SK-N-SH treated with all-trans-retinoic acid at 6 μM for 48 hours (cell line): ENCODE data around the gene HDAC4.

Experiments used
- ATAC-seq: fragments of 200-7000 bp; cut with Tn5 transposase; 3 replicates; pipeline ENCODE4 v1.9.1; 2020; ENCODE audit warnings: mild to moderate bottlenecking, moderate library complexity
- ARNTL ChIP-seq: fragments of 450-650 bp; formaldehyde crosslinking; IDR thresholded peaks from 2 replicates; pipeline ENCODE4 v1.5.0; 2020; ENCODE audit warnings: low read depth, mild to moderate bottlenecking, moderate library complexity, borderline replicate concordance
- BACH2 ChIP-seq: fragments of 250-450 bp; sonication (Bioruptor Pico); IDR thresholded peaks from 2 replicates; pipeline ENCODE4 v1.9.0; 2021; ENCODE audit warnings: mild to moderate bottlenecking, borderline replicate concordance
- CREB5 ChIP-seq: fragments of 250-450 bp; sonication (Bioruptor Pico); IDR thresholded peaks from 2 replicates; pipeline ENCODE4 v1.5.1; 2020; ENCODE audit warnings: low read depth, mild to moderate bottlenecking, moderate library complexity
- CSDC2 ChIP-seq: fragments of 250-450 bp; sonication (Bioruptor Pico); IDR thresholded peaks from 2 replicates; pipeline ENCODE4 v1.5.0; 2020; ENCODE audit warnings: mild to moderate bottlenecking, moderate library complexity
- ESRRG ChIP-seq: fragments of 250-450 bp; sonication (Bioruptor Pico); IDR thresholded peaks from 2 replicates; pipeline ENCODE4 v1.6.1; 2021; ENCODE audit warnings: mild to moderate bottlenecking
- GLIS3 ChIP-seq: fragments of 250-450 bp; sonication (Bioruptor Pico); IDR thresholded peaks from 2 replicates; pipeline ENCODE4 v1.5.0; 2020; ENCODE audit warnings: mild to moderate bottlenecking, moderate library complexity
- ISL1 ChIP-seq: fragments of 250-450 bp; sonication (Bioruptor Pico); IDR thresholded peaks from 2 replicates; pipeline ENCODE4 v2.1.2; 2022; ENCODE audit warnings: mild to moderate bottlenecking, moderate library complexity
- OSR1 ChIP-seq: fragments of 250-450 bp; sonication (Bioruptor Pico); IDR thresholded peaks from 2 replicates; pipeline ENCODE4 v1.8.0; 2022; ENCODE audit warnings: moderate library complexity, mild to moderate bottlenecking, inconsistent platforms
- PATZ1 ChIP-seq: fragments of 250-450 bp; sonication (Bioruptor Pico); IDR thresholded peaks from 2 replicates; pipeline ENCODE4 v1.8.0; 2020; ENCODE audit warnings: mild to moderate bottlenecking, moderate library complexity, borderline replicate concordance
- PPARA ChIP-seq: fragments of 250-450 bp; sonication (Bioruptor Pico); IDR thresholded peaks from 2 replicates; pipeline ENCODE4 v1.5.0; 2020; ENCODE audit warnings: mild to moderate bottlenecking, borderline replicate concordance
- RARB ChIP-seq: fragments of 250-450 bp; sonication (Bioruptor Pico); IDR thresholded peaks from 2 replicates; pipeline ENCODE4 v1.8.0; 2021; ENCODE audit warnings: mild to moderate bottlenecking, moderate library complexity
- SNAI2 ChIP-seq: fragments of 250-450 bp; sonication (Bioruptor Pico); IDR thresholded peaks from 2 replicates; pipeline ENCODE4 v1.5.0; 2020; ENCODE audit warnings: mild to moderate bottlenecking, moderate library complexity
- TCF4 ChIP-seq: fragments of 250-450 bp; sonication (Bioruptor Pico); IDR thresholded peaks from 2 replicates; pipeline ENCODE4 v1.8.0; 2021; ENCODE audit warnings: mild to moderate bottlenecking, moderate library complexity, borderline replicate concordance
- TOX ChIP-seq: fragments of 250-450 bp; sonication (Bioruptor Pico); IDR thresholded peaks from 2 replicates; pipeline ENCODE4 v1.8.0; 2021; ENCODE audit warnings: mild to moderate bottlenecking, moderate library complexity, borderline replicate concordance
- ZC3H10 ChIP-seq: fragments of 250-450 bp; sonication (Bioruptor Pico); IDR thresholded peaks from 2 replicates; pipeline ENCODE4 v1.5.1; 2021; ENCODE audit warnings: mild to moderate bottlenecking, moderate library complexity
- ZFP3 ChIP-seq: fragments of 250-450 bp; sonication (Bioruptor Pico); IDR thresholded peaks from 2 replicates; pipeline ENCODE4 v1.5.0; 2020; ENCODE audit warnings: mild to moderate bottlenecking, moderate library complexity
- ZFP30 ChIP-seq: fragments of 450-650 bp; formaldehyde crosslinking; IDR thresholded peaks from 2 replicates; pipeline ENCODE4 v1.5.0; 2022; ENCODE audit warnings: mild to moderate bottlenecking, moderate library complexity
- ZNF565 ChIP-seq: fragments of 450-650 bp; formaldehyde crosslinking; conservative IDR thresholded peaks from 2 replicates; pipeline ENCODE4 v1.5.0; 2020; ENCODE audit warnings: low read depth, mild to moderate bottlenecking, moderate library complexity
- ZNF70 ChIP-seq: fragments of 450-650 bp; formaldehyde crosslinking; IDR thresholded peaks from 2 replicates; pipeline ENCODE4 v1.5.0; 2020; ENCODE audit warnings: mild to moderate bottlenecking, moderate library complexity
- ZNF8 ChIP-seq: fragments of 450-650 bp; formaldehyde crosslinking; IDR thresholded peaks from 2 replicates; pipeline ENCODE4 v1.5.0; 2020; ENCODE audit warnings: mild to moderate bottlenecking, moderate library complexity
- TF ChIP-seq, protein P1 (sequence below): fragments of 250-450 bp; sonication (Bioruptor Pico); IDR thresholded peaks from 2 replicates; pipeline ENCODE4 v1.8.0; 2021; ENCODE audit warnings: low read depth, mild to moderate bottlenecking, moderate library complexity, borderline replicate concordance
- TF ChIP-seq, protein P2 (sequence below): fragments of 250-450 bp; sonication (Bioruptor Pico); IDR thresholded peaks from 2 replicates; pipeline ENCODE4 v1.5.0; 2020; ENCODE audit warnings: mild to moderate bottlenecking, moderate library complexity
- TF ChIP-seq, protein P3 (sequence below): fragments of 250-450 bp; sonication (Bioruptor Pico); IDR thresholded peaks from 2 replicates; pipeline ENCODE4 v1.5.1; 2021; ENCODE audit warnings: mild to moderate bottlenecking, moderate library complexity

HDAC4 gene

GRCh38 chr2:239278361-239278760, 122.5 kb downstream of the HDAC4 start (continued):
- TF ChIP-seq PATZ1 (CRISPR knock-in tag) (no peak), ZC3H10 (no peak), ARNTL (CRISPR knock-in tag) (no peak), CSDC2 (CRISPR knock-in tag) (no peak), ZFP30 (CRISPR knock-in tag) (no peak), SNAI2 (CRISPR knock-in tag) (no peak)

- TF ChIP-seq, protein P1, sequence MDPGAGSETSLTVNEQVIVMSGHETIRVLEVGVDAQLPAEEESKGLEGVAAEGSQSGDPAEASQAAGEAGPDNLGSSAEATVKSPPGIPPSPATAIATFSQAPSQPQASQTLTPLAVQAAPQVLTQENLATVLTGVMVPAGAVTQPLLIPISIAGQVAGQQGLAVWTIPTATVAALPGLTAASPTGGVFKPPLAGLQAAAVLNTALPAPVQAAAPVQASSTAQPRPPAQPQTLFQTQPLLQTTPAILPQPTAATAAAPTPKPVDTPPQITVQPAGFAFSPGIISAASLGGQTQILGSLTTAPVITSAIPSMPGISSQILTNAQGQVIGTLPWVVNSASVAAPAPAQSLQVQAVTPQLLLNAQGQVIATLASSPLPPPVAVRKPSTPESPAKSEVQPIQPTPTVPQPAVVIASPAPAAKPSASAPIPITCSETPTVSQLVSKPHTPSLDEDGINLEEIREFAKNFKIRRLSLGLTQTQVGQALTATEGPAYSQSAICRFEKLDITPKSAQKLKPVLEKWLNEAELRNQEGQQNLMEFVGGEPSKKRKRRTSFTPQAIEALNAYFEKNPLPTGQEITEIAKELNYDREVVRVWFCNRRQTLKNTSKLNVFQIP (CRISPR knock-in tag), result no peak
- TF ChIP-seq PPARA (CRISPR knock-in tag), result no peak
- no peak for TF ChIP-seq BACH2 (CRISPR knock-in tag)
- TF ChIP-seq, protein P2, sequence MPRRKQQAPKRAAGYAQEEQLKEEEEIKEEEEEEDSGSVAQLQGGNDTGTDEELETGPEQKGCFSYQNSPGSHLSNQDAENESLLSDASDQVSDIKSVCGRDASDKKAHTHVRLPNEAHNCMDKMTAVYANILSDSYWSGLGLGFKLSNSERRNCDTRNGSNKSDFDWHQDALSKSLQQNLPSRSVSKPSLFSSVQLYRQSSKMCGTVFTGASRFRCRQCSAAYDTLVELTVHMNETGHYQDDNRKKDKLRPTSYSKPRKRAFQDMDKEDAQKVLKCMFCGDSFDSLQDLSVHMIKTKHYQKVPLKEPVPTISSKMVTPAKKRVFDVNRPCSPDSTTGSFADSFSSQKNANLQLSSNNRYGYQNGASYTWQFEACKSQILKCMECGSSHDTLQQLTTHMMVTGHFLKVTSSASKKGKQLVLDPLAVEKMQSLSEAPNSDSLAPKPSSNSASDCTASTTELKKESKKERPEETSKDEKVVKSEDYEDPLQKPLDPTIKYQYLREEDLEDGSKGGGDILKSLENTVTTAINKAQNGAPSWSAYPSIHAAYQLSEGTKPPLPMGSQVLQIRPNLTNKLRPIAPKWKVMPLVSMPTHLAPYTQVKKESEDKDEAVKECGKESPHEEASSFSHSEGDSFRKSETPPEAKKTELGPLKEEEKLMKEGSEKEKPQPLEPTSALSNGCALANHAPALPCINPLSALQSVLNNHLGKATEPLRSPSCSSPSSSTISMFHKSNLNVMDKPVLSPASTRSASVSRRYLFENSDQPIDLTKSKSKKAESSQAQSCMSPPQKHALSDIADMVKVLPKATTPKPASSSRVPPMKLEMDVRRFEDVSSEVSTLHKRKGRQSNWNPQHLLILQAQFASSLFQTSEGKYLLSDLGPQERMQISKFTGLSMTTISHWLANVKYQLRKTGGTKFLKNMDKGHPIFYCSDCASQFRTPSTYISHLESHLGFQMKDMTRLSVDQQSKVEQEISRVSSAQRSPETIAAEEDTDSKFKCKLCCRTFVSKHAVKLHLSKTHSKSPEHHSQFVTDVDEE, result no peak
- TF ChIP-seq GLIS3 (CRISPR knock-in tag), result no peak
- no peak for TF ChIP-seq TOX
- no peak for TF ChIP-seq OSR1 (CRISPR knock-in tag)
- TF ChIP-seq CREB5, result no peak
- no peak for TF ChIP-seq ZNF565 (CRISPR knock-in tag)
- TF ChIP-seq ZFP3 (CRISPR knock-in tag), result no peak
- TF ChIP-seq ISL1 (CRISPR knock-in tag), result no peak
- TF ChIP-seq ESRRG (CRISPR knock-in tag), result no peak
- no peak for TF ChIP-seq ZNF70 (CRISPR knock-in tag)
- no peak for TF ChIP-seq TCF4 (CRISPR knock-in tag)
- no peak for TF ChIP-seq ARNTL (CRISPR knock-in tag)
- TF ChIP-seq, all 23 proteins: peak for 0
- ATAC-seq, result no peak
These were observed 123.3 kb downstream of the HDAC4 start for GRCh38 chr2:239277401-239278085.

DNA sequence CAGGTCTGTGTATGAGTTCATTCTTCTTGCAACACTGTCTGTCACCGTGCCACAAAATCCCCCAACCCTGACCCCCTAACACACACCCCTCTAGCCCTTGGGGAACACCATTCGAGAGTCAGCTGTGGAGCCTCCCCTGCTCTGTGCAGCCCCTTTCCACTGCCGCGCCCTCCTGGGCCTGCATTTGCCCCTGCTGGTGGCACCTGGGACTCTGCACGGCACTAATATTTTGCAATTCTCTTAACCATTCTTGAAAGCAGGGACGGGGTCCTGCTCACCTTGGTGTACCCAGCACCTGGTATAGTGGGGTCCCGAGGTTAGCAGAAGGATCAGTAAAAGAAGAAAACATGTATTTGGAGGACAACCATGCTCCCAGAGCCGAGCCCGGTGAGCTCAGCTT, 124.0 kb downstream of the HDAC4 start:
- no peak for ATAC-seq
- no peak for TF ChIP-seq ISL1 (CRISPR knock-in tag)
- no peak for TF ChIP-seq ARNTL (CRISPR knock-in tag)
- TF ChIP-seq ZFP30 (CRISPR knock-in tag), result no peak
- TF ChIP-seq, protein P2, result no peak
- TF ChIP-seq RARB (CRISPR knock-in tag), result no peak
- TF ChIP-seq ESRRG (CRISPR knock-in tag), result no peak
- no peak for TF ChIP-seq ZFP3 (CRISPR knock-in tag)
- TF ChIP-seq, protein P3, sequence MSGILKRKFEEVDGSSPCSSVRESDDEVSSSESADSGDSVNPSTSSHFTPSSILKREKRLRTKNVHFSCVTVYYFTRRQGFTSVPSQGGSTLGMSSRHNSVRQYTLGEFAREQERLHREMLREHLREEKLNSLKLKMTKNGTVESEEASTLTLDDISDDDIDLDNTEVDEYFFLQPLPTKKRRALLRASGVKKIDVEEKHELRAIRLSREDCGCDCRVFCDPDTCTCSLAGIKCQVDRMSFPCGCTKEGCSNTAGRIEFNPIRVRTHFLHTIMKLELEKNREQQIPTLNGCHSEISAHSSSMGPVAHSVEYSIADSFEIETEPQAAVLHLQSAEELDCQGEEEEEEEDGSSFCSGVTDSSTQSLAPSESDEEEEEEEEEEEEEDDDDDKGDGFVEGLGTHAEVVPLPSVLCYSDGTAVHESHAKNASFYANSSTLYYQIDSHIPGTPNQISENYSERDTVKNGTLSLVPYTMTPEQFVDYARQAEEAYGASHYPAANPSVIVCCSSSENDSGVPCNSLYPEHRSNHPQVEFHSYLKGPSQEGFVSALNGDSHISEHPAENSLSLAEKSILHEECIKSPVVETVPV, result no peak
- TF ChIP-seq ZNF565 (CRISPR knock-in tag), result no peak
- TF ChIP-seq ZNF70 (CRISPR knock-in tag), result no peak
- TF ChIP-seq PATZ1 (CRISPR knock-in tag), result no peak
- no peak for TF ChIP-seq SNAI2 (CRISPR knock-in tag)
- TF ChIP-seq ZNF8 (CRISPR knock-in tag), result no peak
